ENCODE results near the gene HNRNPK. TPM values are rescaled to one million over a fixed set of nuclear protein-coding genes. Genes with fewer than 3 reads are reported as not detected.

Gene HNRNPK
- total RNA-seq, 6 experiments from 2014 or later = 175 to 292 (median 237) TPM

GRCh38 chr9:83933790-83934189 is 46.2 kb downstream of the HNRNPK start:
- no peak overlapping the region for H3K27ac ChIP-seq
- DNase-seq = peak in 2 of 3 donors; percentile 35 to 68

GRCh38 chr9:83932851-83933250 is 47.2 kb downstream of the HNRNPK start:
- DNase-seq (no peak), ATAC-seq (no peak)
- Histone ChIP-seq H3K36me3 (no peaks in the 10 kb centered on the region), H3K4me3 (no peak overlapping the region), H3K27me3 (no peaks in the 10 kb centered on the region), H3K4me1 (peaks cover 0 to 19% (median 6%) of the 10 kb centered on the region in 4 donors), H3K27ac (no peak overlapping the region), H3K9me3 (no peaks in the 10 kb centered on the region)
- intact Hi-C loops (cut with DNase I) = loop anchor here (10.0 kb wide), 2 partner anchors 242 to 332 kb away; no protein-coding TSS in a partner anchor
- TF ChIP-seq, protein P1, sequence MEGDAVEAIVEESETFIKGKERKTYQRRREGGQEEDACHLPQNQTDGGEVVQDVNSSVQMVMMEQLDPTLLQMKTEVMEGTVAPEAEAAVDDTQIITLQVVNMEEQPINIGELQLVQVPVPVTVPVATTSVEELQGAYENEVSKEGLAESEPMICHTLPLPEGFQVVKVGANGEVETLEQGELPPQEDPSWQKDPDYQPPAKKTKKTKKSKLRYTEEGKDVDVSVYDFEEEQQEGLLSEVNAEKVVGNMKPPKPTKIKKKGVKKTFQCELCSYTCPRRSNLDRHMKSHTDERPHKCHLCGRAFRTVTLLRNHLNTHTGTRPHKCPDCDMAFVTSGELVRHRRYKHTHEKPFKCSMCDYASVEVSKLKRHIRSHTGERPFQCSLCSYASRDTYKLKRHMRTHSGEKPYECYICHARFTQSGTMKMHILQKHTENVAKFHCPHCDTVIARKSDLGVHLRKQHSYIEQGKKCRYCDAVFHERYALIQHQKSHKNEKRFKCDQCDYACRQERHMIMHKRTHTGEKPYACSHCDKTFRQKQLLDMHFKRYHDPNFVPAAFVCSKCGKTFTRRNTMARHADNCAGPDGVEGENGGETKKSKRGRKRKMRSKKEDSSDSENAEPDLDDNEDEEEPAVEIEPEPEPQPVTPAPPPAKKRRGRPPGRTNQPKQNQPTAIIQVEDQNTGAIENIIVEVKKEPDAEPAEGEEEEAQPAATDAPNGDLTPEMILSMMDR (IDR thresholded peaks at IDR 0.05) = no peak
- TF ChIP-seq POLR2A (IDR thresholded peaks at IDR 0.05) = no peak
- 87% methylated on average over 3 of the region's 5 CpGs for WGBS (ENCODE audit: insufficient coverage, low coverage, low lambda C conversion rate, missing lambda C conversion rate)

More at GRCh38 chr9:83933790-83934189, 46.2 kb downstream of the HNRNPK start:
- Histone ChIP-seq H3K4me1 (peaks cover 0 to 19% (median 6%) of the 10 kb centered on the region in 4 donors), H3K9me3 (no peaks in the 10 kb centered on the region), H3K4me3 (no peak overlapping the region), H3K27me3 (no peaks in the 10 kb centered on the region), H3K36me3 (no peaks in the 10 kb centered on the region)
- 32% methylated on average over 3 of the region's 3 CpGs for WGBS (ENCODE audit: insufficient coverage, low coverage, low lambda C conversion rate, missing lambda C conversion rate)
- peak; percentile 80 to 91 (median 85) for ATAC-seq
- intact Hi-C loops (cut with DNase I) = loop anchor here (10.0 kb wide), 2 partner anchors 241 to 331 kb away; no protein-coding TSS in a partner anchor
- no peak for TF ChIP-seq POLR2A (IDR thresholded peaks at IDR 0.05)
- TF ChIP-seq, protein P1 (IDR thresholded peaks at IDR 0.05) = no peak

GRCh38 chr9:83932011-83932410 is 48.0 kb downstream of the HNRNPK start:
- intact Hi-C loops (cut with DNase I) = loop anchor here (10.0 kb wide), 2 partner anchors 243 to 333 kb away; no protein-coding TSS in a partner anchor
- Histone ChIP-seq H3K27ac (no peak overlapping the region), H3K4me1 (peaks cover 0 to 19% (median 6%) of the 10 kb centered on the region in 4 donors), H3K4me3 (no peak overlapping the region), H3K27me3 (no peaks in the 10 kb centered on the region), H3K36me3 (no peaks in the 10 kb centered on the region), H3K9me3 (no peaks in the 10 kb centered on the region)
- no peak for ATAC-seq
- DNase-seq = no peak
- TF ChIP-seq, protein P1 (IDR thresholded peaks at IDR 0.05) = no peak
- no peak for TF ChIP-seq POLR2A (IDR thresholded peaks at IDR 0.05)
- 86% methylated on average over 2 of the region's 2 CpGs for WGBS (ENCODE audit: insufficient coverage, low coverage, low lambda C conversion rate, missing lambda C conversion rate)

GRCh38 chr9:83930881-83931280 is 49.1 kb downstream of the HNRNPK start:
- no peak overlapping the region for H3K4me3 ChIP-seq
- TF ChIP-seq, protein P1 (IDR thresholded peaks at IDR 0.05) = no peak
- TF ChIP-seq POLR2A (IDR thresholded peaks at IDR 0.05) = no peak
- intact Hi-C loops (cut with DNase I) = loop anchor here (10.0 kb wide), 2 partner anchors 244 to 334 kb away; no protein-coding TSS in a partner anchor

More at GRCh38 chr9:83930881-83931280, 49.1 kb downstream of the HNRNPK start:
- H3K4me1 ChIP-seq = peaks cover 0 to 19% (median 6%) of the 10 kb centered on the region in 4 donors
- H3K36me3 ChIP-seq = no peaks in the 10 kb centered on the region
- 84% methylated on average over 5 of the region's 5 CpGs for WGBS (ENCODE audit: insufficient coverage, low coverage, low lambda C conversion rate, missing lambda C conversion rate)
- ATAC-seq (no peak), DNase-seq (no peak)
- no peaks in the 10 kb centered on the region for H3K27me3 ChIP-seq
- H3K9me3 ChIP-seq = no peaks in the 10 kb centered on the region
- H3K27ac ChIP-seq = no peak overlapping the region

All from right lobe of liver (tissue), 6 donors.